T1000 (cell line): ENCODE data around the gene PCID2.
"Not testable (repeated sequence)": the region's sequence is repeated elsewhere in the genome, so short reads cannot be mapped to it uniquely, and the experiment has no call there.

ENCODE experiments used
- DNase-seq: peaks from one replicate; lab custom pipeline; 2025; ENCODE audit warnings: mixed read lengths; lab: John Stamatoyannopoulos, UW

Gene PCID2

DNA sequence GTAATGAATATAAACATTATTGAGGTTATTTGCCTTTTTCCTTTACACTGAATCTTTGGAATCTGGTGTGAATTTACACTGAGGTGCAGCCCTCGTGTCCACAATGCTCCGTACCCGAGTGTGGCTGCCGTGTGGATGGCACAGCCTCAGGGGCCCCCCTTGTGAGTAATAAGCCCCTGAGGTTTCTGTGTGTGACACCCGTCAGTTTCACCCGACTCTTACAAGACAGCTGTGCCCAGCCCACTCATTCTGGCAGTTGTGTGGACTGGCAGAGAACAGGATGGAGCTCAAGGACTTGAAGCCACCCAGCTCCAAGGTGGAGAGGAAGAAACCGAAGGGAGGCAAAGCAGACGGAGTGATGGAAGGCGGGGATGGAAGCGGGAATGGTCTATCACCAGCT, 42.2 kb downstream of the PCID2 start:
- DNase-seq = no peak

DNA sequence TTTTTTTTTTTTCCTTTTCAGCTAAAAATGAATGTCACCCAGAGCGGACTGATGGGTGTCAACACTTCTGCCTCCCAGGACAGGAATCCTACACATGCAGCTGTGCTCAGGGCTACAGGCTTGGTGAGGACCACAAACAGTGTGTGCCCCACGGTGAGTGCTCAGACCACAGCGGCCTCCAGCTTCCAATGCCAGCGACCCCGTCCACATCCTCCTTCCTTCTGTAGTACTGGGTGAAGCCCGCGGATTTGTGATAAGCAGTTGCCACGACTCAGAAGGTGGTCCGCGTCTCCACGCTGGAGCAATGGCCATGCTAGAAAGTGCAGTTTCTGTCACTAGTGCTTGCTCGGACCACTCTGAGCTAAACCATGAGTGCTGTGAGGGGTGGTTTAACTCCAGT, 44.0 kb downstream of the PCID2 start:
- DNase-seq = no peak

DNA sequence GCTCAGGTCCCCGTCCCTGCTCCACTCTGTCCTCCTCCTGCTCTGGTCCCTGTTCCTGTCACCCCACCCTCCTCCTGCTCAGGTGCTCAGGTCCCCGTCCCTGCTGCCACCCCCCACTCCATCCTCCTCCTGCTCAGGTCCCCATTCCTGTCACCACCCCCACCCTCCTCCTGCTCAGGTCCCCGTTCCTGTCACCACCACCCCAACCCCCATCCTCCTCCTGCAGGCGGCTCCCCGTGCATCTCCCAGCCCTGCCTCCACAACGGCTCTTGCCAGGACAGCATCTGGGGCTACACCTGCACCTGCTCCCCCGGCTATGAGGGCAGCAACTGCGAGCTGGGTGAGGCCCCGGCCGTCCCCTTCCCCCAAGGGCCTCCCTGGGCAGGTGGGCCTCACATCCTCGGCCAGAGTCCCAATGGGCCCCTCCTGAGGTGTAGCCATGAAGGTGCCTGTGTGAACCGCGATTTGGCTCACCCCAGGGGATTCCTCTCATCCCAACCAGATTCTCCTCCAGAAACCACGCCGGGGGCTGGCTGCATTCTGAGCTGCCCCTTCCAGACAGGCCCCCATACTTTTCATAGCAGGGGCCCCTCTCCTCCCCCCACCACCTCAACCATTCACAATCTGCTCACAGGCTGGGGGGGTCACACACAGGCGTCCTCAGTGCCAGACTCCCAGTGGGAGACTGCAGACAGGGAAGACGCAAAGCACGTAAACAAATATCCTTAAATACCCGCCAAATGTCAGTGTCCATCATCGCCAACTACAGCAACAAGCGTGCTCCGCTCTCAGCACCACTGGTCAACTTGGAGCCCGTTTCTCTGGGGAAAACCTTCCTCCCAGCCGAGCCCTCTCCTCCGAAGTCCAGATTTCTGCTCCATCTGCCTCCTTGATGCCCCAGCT, 45.4 kb downstream of the PCID2 start:
- DNase-seq = no peak

DNA sequence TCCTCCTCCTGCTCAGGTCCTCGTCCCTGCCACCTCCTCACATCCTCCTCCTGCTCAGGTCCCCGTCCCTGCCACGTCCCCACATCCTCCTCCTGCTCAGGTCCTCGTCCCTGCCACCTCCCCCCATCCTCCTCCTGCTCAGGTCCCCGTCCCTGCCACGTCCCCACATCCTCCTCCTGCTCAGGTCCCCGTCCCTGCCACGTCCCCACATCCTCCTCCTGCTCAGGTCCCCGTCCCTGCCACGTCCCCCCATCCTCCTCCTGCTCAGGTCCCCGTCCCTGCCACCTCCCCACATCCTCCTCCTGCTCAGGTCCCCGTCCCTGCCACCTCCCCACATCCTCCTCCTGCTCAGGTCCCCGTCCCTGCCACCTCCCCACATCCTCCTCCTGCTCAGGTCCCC, 46.5 kb downstream of the PCID2 start:
- DNase-seq = not testable (repeated sequence)

DNA sequence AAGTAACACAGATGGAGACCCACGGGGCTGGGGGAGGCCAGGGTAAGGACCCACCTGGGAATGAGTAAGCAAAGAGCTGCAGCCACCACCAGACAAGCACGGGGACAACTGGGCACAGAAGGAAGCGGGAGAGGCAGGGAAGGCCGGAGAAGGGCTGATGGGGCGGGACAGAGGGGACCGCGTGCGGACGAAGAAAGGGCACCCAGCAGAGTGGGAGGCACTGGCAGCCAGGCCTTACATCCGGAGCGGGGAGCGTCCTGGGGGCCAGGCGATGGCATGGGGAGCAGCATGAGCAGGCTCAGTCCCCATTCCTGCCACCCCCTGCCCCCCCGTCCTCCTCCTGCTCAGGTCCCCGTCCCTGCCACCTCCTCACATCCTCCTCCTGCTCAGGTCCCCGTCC, 47.0 kb downstream of the PCID2 start:
- DNase-seq = no peak

DNA sequence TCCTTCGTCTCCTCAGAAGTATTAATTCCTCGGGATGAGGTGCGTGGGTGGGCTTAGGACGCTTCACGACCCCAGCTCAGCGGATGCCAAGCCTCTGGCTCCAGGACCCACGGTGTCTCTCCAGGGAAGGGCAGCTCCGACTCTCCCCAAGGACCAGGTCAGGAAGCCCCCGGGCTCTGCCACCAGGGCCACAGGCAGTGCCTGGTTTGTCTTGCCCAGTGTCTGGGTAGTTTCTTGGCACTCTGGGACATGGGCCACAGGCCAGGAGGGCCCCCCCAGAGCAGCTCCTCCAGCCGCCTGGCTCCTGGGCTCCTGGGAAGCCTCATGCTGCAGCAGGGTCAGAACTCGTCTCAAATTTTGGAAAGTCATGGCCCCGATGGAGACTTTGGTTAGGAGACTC, 47.5 kb downstream of the PCID2 start:
- DNase-seq = no peak

DNA sequence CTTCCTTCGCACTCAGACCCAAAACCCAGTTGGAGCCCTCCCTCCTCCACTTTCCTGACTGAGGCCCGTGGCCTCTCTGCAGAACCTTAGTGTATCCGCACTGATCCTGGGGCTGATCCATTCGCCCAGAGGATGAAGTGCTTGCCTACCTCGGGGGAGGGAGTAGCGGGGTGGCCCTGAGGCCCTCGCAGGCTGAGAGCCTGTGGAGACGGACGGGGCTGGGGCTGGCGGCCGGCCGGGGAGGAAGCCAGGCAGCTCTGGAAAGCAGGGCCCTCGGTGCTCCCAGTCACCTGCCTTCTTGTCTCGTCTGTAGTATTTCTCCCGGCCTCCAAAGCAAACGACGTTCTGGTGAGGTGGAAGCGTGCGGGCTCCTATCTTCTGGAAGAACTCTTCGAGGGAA, 48.8 kb downstream of the PCID2 start:
- no peak for DNase-seq

DNA sequence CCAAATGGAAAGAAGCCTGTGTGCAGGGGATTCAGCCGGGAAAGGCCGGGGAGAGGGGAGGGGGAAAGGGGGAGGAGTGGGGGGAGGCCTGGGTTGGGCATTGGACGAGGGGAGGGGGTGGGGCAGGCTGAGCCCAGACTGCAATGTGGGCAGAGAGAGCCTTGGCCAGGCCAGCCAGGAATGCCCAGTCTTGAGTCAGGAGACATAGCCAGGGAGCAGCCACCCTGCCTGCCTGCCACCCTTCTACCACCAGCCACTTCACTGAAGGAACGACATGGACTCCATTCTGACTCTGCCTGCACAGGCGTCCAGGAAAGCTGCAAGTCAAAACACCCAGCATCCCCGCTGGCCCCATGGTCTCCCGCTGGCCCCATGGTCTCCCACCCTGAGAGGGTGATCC, 49.5 kb downstream of the PCID2 start:
- DNase-seq = no peak

DNA sequence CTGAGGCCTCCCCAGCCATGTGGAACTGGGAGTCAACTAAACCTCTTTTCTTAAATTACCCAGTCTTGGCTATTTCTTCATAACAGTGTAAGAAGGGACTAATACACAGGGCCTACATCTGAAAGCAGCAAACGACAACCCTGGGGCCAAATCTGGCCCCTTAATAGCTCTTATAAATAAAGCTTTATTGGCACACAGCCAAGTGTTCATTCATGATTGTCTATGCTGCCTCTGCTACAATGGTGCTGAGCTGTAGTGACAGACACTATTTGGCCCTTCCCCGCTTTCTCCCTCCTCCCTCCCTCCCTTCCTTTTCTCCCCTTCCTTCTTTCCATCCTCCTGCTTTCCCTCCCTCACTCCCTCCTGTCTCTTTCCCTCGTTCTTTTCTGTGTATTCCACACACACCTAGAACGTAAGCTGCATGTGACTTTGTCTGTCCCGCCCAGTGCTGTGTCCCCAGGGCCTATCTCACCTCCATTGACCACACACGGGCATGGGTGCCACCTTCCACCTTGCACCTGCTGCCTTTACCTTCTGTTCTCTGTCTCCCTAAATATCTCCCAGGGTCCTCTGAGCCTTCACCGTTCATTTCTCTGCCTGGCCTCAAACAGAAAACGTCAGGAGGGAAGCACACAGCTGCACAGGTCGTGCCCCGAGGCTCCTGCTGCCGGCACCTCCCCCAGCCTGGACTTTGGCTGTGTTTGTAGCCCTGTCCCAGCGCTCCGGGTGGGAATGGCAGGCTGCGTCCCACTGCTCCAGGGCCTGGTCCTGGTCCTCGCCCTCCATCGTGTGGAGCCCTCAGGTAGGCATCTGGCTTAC, 50.3 kb downstream of the PCID2 start, which contains the start of gene PROZ:
Gene PROZ (plus strand): TSS at position 720 of the 819 bp plus-strand sequence. CDS start 13 bp downstream, at position 733.
- no peak for DNase-seq

DNA sequence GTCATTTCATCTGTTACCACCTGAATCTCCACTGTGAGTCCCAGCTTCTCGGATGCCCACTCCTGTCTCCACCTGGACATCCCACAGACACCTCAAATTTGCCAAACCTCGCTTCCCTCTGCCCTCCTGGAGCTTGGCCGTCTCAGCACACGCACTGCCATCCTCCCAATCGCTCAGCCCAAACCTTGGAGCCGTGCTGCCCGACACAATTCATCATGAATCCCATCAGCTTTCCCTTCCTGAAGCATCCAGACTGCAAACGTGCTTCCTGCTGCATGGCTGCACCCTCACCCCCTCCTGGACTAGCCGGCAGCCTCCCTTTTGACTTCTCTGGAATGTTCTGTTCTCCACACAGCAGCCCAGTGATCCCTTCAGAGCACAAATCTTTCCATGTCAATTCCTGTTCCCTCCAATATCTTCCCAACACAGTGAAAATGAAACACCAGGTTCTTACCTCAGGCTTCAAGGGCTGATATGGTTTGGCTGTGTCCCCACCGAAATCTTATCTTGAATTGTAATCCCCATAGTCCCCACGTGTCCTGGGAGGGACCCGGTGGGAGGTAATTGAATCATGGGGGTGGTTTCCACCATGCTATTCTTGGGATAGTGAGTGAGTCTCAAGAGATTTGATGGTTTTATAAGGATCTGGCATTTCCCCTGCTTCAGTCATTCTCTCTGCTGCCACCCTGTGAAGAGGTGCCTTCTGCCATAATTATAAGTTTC, 51.1 kb downstream of the PCID2 start:
- no peak for DNase-seq

DNA sequence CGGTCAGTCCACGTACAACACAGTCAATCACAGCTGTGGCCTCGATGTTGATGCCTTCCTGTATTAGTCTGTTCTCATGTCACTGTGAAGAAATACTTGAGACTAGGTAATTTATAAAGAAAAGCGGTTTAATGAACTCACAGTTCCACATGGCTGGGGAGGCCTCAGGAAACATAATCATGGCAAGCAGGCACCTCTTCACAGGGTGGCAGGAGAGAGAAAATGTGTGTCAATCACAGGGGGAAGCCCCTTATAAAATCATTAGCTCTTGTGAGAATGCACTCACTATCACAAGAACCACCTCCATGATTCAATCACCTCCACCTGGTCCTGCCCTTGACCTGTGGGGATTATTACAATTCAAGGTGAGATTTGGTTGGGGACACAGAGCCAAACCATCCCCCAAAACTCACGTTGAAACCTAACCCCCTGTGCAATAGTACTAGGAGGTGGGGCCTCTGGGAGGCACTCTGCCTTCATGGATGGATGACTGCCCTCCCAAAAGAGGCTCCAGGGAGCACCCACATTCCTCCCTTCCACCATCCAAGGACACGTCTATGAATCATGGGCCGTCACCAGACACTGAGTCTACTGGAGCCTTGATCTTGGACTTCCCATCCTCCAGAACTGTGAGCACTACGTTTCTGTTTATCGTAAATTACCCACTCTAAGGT, 52.4 kb downstream of the PCID2 start:
- no peak for DNase-seq

DNA sequence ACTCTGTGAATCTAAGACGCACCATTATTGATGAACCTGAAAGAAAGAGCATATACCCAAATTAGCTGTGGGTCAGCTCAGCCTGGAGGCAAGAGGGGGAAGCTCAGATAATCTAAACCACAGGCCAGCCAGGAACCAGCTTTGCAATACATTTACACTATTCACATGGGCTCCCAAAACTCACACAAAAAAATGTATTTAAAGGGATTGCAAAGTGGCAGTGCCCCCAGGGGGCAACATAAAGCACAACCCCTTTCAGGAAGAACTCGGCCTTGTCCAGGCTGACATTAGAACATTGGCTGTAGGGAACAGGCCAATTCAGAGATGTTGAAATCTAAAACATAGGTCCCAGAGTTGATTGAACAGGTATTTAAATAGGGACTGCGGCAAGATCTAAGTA, 53.3 kb downstream of the PCID2 start:
- DNase-seq = no peak

DNA sequence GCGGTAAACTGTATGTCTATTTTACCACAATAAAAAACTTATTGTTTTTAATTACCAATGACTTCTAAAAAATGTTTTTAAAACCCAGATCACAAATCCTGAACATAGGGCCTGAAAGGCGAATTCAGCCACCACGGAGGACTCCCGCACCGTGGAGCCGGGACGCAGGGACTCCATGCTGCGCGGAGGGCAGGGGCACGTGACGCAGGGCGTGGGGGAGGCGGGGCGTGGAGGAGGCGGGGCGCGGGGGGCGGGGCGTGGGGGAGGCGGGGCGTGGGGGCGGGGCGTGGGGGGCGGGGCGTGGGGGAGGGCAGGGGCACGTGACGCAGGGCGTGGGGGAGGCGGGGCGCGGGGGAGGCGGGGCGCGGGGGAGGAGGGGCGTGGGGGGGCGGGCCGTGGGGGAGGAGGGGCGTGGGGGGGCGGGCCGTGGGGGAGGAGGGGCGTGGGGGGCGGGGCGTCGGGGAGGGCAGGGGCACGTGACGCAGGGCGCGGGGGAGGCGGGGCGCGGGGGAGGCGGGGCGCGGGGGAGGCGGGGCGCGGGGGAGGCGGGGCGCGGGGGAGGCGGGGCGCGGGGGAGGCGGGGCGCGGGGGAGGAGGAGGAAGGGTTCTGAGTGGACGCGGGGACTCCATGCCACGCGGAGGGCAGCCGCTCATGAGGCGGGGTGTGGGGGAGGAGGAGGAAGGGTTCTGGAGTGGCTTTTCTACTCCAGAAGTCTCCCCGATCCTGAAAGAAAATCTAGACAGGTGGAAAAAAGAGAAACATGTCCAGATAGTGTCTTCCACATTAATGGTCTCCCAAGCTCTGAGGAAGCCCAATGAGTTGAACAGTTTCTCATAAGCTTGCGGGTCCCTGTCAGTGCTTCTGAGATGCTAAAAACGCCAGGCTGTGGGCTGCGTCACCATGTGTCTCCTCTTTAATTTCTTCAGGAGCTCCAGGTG, 54.4 kb downstream of the PCID2 start:
- DNase-seq = peak; percentile 78

DNA sequence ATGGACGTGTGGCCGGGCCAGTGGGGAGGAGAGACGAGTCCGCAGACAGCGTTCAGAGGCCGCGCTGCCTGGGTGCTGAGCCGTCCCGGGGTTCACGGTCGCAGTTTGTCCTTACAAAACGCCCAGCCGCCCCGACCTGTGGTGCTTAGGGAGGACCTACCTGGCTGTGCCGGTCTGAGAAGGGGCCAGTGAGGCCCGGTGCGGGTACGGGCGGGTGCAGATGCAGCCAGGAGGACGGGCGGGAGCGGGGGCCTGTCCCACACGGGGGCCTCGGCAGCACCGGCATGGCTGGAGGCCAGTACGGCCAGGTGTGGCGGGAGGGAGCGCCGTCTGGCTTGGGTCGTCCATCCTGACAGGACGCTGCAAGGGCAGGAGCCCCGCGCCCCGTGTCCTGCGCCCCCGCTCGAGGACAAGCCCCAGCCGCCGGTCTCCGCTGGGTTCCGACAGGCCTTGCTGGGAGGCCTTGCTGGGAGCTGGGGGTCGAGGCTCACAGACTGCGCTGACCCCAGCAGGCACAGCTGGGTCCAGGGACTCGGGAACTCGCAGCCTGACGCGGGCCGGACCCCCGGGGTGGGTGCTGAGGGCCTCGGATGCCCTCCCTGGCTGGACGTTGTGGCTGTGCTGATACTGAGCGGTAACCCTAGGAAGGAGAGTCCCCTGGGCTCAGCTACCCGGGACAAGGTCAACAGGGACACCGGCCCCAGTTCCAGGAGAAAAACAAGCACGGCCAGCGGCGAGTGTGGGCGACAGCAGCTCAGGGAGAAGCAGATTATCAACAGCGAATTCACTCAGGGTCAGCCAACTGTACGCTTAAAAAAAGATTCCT, 55.3 kb downstream of the PCID2 start:
- DNase-seq = no peak

DNA sequence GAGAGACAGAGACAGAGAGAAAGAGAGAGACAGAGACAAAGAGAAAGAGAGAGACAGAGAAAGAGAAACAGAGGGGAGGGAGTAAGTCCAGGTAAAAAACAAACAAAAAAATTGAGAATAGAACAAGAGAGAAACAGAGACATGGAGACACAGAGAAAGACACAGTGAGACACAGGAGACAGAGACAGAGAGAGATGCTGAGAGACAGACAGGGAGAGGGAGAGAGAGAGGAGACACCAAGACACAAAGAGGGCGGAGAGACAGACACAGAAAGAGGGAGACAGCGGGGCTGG, 55.8 kb downstream of the PCID2 start:
- DNase-seq = no peak

DNA sequence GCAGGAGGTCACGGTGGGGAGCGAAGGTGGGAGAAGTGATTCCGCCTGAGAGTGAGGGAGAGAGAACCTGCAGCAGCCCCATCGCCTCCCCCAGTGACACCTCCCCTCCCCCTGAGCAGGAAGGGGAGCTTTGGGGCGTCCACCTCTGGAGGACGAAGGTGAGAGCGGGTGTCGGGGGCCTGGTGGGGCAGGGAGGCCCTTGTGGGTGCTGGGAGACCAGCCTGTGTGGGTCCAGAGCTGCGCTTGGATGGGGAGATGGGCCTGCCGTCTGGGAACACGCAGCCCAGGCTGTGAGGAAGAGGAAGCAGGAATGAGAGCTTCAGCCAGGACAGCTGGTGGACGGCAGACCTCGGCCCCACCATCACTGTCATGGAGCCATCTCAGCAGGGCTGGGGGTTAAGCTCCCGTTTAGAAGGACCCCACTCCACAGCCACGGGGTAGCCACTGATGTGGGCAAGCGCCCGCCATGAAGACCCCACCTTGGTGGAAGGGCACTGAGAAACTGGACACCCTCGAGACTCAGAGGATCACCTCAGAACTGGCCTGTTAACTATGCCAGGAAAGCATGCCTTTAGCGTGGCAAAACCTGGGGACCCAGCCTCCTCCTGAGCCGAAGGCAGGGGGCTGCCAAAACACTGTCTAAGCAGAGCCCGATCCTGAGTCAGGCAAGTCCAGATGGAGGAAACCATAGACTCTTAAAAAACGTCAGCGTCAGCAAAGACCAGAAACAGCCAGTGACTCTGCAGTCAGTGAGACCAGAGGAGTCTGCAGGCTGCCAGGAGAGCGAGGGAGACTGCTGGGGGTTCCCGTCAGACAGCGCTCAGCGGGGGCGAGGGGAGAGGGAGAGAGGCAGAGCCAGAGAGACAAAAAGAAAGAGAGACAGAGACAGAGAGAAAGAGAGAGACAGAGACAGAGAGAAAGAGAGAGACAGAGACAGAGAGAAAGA, 56.5 kb downstream of the PCID2 start:
- no peak for DNase-seq

DNA sequence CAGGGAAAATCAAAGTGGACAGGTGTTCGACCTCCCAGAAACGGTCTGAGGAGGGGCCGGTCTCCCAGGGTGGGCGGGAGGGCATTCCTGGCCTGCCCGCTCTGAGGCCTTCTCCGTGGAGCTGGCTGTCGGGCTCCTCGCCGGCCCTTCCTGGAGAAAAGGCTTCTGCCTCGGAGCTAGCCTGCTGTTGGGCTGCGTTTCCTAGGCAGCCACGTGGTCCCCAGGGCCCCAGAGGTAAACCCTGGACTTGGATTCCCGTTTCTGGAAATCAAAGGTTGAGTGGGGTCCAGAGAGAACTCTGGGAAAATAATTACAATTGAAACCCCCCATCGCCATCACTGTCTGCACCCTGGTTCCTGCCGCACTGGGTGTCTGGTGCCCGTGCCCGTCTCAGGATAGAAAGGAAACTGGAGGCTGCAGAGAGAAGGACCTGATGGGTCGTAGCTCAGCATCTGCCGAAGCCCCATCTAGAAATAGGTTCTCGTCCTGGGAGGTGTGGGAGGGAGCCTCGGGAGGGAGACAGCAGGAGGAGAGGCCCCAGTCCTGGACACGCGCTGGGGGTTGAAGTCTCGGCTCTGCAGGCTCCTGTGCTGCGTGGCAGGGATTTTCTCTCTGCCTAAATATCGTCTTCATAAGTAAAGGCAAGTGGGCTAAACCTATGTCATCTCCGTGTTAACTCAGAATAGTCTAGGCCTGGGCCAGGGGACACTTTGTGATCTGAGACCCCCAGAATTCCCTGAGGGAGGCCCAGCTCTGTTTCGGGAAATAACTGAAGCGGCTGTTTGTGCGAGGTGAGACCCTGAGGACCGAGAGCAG, 57.7 kb downstream of the PCID2 start:
- DNase-seq = no peak
